ENCODE results near the gene ASZ1. TPM values are rescaled to one million over a fixed set of nuclear protein-coding genes. Genes with fewer than 3 reads are reported as not detected.

ASZ1 gene
- total RNA-seq, 2 donors from 2014 or later = not detected

DNA sequence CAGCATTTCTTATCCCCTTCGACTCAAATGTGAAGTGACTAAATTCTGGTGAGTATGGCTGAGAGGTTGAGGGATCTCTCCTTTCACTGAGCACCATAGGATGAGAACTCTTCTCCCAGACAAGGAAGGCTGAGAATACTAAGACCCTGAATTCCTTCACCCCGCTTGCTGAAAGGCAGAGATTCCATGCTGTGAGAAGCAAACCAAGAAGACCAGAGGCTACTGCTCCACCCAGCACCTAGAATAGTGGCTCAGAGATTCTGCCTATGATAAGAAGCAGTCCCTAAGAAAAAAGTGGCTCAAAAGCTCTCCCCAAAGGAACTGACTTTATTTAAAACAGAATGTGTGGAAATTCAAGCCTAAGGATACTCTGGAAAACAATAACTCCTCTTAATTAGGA lies 77.7 kb downstream of the ASZ1 start:
- H3K36me3 Mint-ChIP-seq (ENCODE audit: insufficient read depth in 2 of 2) = no peaks in the 10 kb centered on the region
- no peak for ATAC-seq (replicated peaks in 1 of 2)
- no peaks in the 10 kb centered on the region for H3K27me3 Mint-ChIP-seq (ENCODE audit: low read depth)
- no peak for DNase-seq
- no peak overlapping the region for H3K4me3 Mint-ChIP-seq
- H3K4me1 Mint-ChIP-seq (ENCODE audit: low read depth) = no peaks in the 10 kb centered on the region
- peaks cover 0 to 1% of the 10 kb centered on the region in 2 donors for H3K9me3 Mint-ChIP-seq
- H3K27ac Mint-ChIP-seq = no peak overlapping the region

DNA sequence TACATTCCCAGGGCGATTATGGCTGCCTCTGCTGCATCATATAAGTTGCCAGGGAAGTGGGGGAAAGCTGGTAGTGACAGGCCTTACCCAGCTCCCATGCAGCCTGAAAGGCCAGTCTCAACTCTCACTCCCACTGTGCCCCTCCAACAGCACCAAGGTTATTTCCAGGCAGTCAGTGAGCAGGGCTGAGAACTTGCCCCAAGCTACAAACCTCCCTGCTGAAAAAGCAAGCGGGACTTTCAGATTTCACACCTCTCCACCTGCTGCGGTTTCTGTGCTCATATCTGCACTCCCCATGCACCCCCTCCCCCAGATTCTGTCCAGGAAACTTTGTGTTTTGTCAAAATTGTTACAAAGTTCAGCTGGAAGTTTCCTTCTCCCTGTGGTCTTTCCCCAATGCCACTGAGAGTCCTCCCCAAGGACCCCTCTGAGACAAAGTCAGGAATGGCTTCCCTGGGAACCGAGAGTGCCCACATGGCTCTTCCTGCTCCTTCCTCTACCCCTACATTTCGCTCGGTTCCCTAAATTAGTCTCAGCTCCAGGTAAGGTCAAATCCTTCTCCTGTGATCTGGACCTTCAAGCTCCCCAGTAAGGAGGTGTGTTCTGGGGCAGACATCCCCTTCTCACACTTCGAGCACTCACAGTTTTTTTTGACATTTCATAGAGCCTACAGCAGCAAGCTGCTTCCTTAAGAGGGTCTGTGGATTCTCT lies 79.2 kb downstream of the ASZ1 start:
- DNase-seq = no peak
- Mint-ChIP-seq H3K4me1 (ENCODE audit: low read depth) (no peaks in the 10 kb centered on the region), H3K36me3 (ENCODE audit: insufficient read depth in 2 of 2) (no peaks in the 10 kb centered on the region), H3K9me3 (peaks cover 0 to 1% of the 10 kb centered on the region in 2 donors), H3K27me3 (ENCODE audit: low read depth) (no peaks in the 10 kb centered on the region), H3K4me3 (no peak overlapping the region), H3K27ac (no peak overlapping the region)
- no peak for ATAC-seq (replicated peaks in 1 of 2)

DNA sequence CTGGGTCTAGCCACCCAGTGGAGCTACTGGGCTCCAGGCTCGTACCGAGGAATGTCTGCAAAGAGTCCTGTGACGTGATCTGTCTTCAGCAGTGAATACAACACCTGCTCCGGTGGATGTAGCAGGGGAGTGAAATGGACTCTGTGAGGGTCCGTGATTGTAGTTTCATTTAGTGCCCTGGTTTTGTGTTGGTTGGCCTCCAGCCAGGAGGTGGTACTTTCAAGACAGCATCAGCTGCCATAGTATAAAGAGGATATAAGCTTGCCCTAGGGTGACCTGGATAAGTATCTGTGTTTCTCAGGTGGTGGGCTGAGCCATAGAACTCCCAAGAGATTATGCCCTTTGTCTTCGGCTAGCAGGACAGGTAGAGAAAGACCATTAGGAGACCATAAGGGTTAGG lies 79.8 kb downstream of the ASZ1 start:
- Mint-ChIP-seq H3K27ac (no peak overlapping the region), H3K27me3 (ENCODE audit: low read depth) (no peaks in the 10 kb centered on the region), H3K4me3 (no peak overlapping the region), H3K36me3 (ENCODE audit: insufficient read depth in 2 of 2) (no peaks in the 10 kb centered on the region), H3K4me1 (ENCODE audit: low read depth) (no peaks in the 10 kb centered on the region), H3K9me3 (no peaks in the 10 kb centered on the region)
- ATAC-seq (replicated peaks in 1 of 2) = no peak
- DNase-seq = no peak

- no peaks in the 10 kb centered on the region for H3K36me3 Mint-ChIP-seq (ENCODE audit: insufficient read depth in 2 of 2)
- H3K4me3 Mint-ChIP-seq = no peak overlapping the region
- ATAC-seq (replicated peaks in 1 of 2) (no peak), DNase-seq (no peak)
- H3K4me1 Mint-ChIP-seq (ENCODE audit: low read depth) = no peaks in the 10 kb centered on the region
- H3K9me3 Mint-ChIP-seq = no peaks in the 10 kb centered on the region
- no peak overlapping the region for H3K27ac Mint-ChIP-seq
- H3K27me3 Mint-ChIP-seq (ENCODE audit: low read depth) = no peaks in the 10 kb centered on the region
These were observed 81.1 kb downstream of the ASZ1 start for GRCh38 chr7:117346161-117346560.

DNA sequence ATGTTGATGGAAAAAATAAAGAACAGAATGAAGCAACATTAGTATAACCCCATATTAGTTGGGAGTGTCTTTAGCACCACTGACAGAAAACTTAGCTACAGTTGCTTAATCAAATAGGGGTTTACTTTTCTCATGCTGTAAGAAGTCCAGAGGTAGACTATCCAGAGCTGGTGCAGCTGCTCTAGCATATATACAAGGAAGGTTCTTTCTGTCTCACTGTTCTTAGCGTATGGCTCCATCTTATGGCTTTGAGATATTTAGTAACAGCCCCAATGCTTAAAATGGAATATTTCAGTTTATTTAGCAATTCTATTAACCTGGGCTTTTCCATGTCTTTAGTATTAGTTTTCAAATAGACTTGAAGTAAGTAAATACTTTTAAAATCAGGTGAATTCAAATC lies 89.3 kb downstream of the ASZ1 start:
- H3K9me3 Mint-ChIP-seq = no peaks in the 10 kb centered on the region
- H3K4me3 Mint-ChIP-seq = no peak overlapping the region
- no peak for ATAC-seq (replicated peaks in 1 of 2)
- no peaks in the 10 kb centered on the region for H3K36me3 Mint-ChIP-seq (ENCODE audit: insufficient read depth in 2 of 2)
- H3K27ac Mint-ChIP-seq = no peak overlapping the region
- H3K27me3 Mint-ChIP-seq (ENCODE audit: low read depth) = no peaks in the 10 kb centered on the region
- no peaks in the 10 kb centered on the region for H3K4me1 Mint-ChIP-seq (ENCODE audit: low read depth)
- DNase-seq = no peak

DNA sequence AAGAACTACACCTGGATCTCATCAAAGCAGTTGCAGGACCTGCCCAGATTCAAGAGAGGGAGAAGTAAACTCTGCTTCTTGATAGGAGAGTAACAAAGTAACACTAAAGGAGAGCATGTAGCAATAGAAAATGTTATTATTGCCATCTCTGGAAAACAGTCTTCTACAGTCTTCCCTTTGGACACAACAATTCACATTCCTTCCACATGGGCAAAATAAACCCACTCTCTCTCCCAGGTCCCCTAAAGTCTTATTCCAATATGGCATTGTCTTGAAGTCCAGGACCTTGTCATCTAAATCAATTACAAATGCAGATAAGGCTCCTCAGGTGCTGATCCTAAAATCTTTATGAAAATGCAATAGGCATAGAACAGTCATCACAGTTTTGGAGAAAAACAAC lies 94.1 kb downstream of the ASZ1 start:
- H3K36me3 Mint-ChIP-seq (ENCODE audit: insufficient read depth in 2 of 2) = no peaks in the 10 kb centered on the region

DNA sequence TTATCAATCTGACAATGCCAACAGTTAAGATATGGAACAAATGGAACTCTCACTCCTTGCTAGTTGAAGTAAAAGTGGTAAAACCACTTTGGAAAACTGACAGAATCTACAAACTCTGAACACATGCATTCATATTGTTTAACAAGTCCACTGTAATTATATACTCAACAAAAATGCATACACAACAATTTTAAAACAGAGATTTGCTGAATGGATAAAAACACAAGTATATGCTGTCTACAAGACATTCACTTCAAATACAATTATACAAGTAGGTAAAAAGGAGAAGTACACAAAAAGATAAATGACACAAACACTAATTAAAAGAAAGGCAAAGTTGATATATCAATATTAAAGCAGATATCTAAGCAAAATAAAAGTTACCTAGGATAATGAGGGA lies 95.3 kb downstream of the ASZ1 start:
- Mint-ChIP-seq H3K4me1 (ENCODE audit: low read depth) (no peaks in the 10 kb centered on the region), H3K9me3 (peaks cover under 1 to 2% of the 10 kb centered on the region in 2 donors), H3K27me3 (ENCODE audit: low read depth) (peaks cover 13% of the 10 kb centered on the region), H3K36me3 (ENCODE audit: insufficient read depth in 2 of 2) (peaks cover 0 to 4% of the 10 kb centered on the region in 2 donors), H3K4me3 (no peak overlapping the region), H3K27ac (peak overlapping the region; percentile 16)
- DNase-seq (no peak), ATAC-seq (replicated peaks in 1 of 2) (no peak)

More for the DNA sequence above, 94.1 kb downstream of the ASZ1 start:
- no peak for ATAC-seq (replicated peaks in 1 of 2)
- no peak overlapping the region for H3K27ac Mint-ChIP-seq
- no peaks in the 10 kb centered on the region for H3K4me1 Mint-ChIP-seq (ENCODE audit: low read depth)
- H3K4me3 Mint-ChIP-seq = no peak overlapping the region
- DNase-seq = no peak
- peaks cover 7% of the 10 kb centered on the region for H3K27me3 Mint-ChIP-seq (ENCODE audit: low read depth)
- peaks cover 0 to 2% of the 10 kb centered on the region in 2 donors for H3K9me3 Mint-ChIP-seq

GRCh38 chr7:117325836-117326235 lies 101.5 kb downstream of the ASZ1 start:
- H3K4me3 Mint-ChIP-seq = no peak overlapping the region
- H3K9me3 Mint-ChIP-seq = peaks cover 3% of the 10 kb centered on the region in 2 donors
- DNase-seq (no peak), ATAC-seq (replicated peaks in 1 of 2) (no peak)
- peaks cover 66% of the 10 kb centered on the region for H3K27me3 Mint-ChIP-seq (ENCODE audit: low read depth)
- peaks cover 6% of the 10 kb centered on the region for H3K4me1 Mint-ChIP-seq (ENCODE audit: low read depth)
- no peak overlapping the region for H3K27ac Mint-ChIP-seq
- peaks cover 0 to 6% of the 10 kb centered on the region in 2 donors for H3K36me3 Mint-ChIP-seq (ENCODE audit: insufficient read depth in 2 of 2)

GRCh38 chr7:117324960-117325359 lies 102.3 kb downstream of the ASZ1 start:
- H3K27ac Mint-ChIP-seq = no peak overlapping the region
- peaks cover 1 to 3% of the 10 kb centered on the region in 2 donors for H3K9me3 Mint-ChIP-seq
- DNase-seq = no peak
- peaks cover 6% of the 10 kb centered on the region for H3K4me1 Mint-ChIP-seq (ENCODE audit: low read depth)
- ATAC-seq (replicated peaks in 1 of 2) = no peak
- H3K4me3 Mint-ChIP-seq = no peak overlapping the region
- H3K36me3 Mint-ChIP-seq (ENCODE audit: insufficient read depth in 2 of 2) = peaks cover 0 to 6% of the 10 kb centered on the region in 2 donors
- peaks cover 70% of the 10 kb centered on the region for H3K27me3 Mint-ChIP-seq (ENCODE audit: low read depth)

DNA sequence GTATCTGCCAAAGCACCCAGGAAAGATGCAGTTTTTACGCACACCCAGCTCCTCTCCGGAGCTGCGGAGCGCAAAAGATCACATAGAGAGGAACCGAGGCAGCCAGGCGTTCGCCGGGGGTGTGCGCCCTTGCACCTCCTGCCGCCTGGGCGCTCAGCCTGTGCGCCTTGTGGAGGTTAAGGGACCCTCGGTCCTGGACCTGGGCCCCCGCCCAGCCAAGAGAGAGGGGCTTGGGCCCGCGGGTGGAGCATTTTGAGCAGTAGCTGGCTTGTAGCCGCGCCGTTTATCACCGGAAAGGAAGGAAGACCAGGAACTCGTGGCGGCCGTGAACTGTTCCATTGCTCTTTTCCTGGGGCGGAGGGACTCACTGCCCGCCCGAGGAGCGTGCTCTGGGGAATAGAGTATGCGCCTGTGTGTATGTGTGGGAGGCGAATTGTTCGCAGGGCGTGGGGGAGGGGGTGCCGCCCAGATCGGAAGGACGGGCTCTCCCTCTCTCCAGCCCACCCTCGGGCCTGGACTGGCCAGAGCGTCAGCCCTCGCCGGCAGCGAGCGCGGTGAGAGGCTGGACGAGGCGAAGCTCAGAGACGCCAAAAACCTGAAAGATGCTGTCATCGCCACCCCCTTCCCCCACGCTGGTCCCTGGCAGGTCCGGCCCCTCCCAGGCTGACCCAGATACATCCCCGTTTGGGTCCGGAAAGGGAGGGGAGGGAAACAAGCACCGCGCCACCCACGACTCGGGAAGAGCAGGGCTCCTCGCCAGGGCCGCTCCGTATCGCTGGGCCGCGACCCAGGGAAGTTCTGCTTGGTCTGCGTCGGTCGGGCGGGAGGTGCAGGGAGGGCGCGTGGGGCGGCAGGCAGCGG lies 103.2 kb downstream of the ASZ1 start:
- peaks cover 6% of the 10 kb centered on the region for H3K4me1 Mint-ChIP-seq (ENCODE audit: low read depth)
- peak overlapping the region; percentile 55 to 62 for H3K4me3 Mint-ChIP-seq
- peaks cover 0 to 6% of the 10 kb centered on the region in 2 donors for H3K36me3 Mint-ChIP-seq (ENCODE audit: insufficient read depth in 2 of 2)
- H3K9me3 Mint-ChIP-seq = peaks cover 1 to 3% of the 10 kb centered on the region in 2 donors
- ATAC-seq (replicated peaks in 1 of 2) (no peak), DNase-seq (no peak)
- no peak overlapping the region for H3K27ac Mint-ChIP-seq
- H3K27me3 Mint-ChIP-seq (ENCODE audit: low read depth) = peaks cover 73% of the 10 kb centered on the region

DNA sequence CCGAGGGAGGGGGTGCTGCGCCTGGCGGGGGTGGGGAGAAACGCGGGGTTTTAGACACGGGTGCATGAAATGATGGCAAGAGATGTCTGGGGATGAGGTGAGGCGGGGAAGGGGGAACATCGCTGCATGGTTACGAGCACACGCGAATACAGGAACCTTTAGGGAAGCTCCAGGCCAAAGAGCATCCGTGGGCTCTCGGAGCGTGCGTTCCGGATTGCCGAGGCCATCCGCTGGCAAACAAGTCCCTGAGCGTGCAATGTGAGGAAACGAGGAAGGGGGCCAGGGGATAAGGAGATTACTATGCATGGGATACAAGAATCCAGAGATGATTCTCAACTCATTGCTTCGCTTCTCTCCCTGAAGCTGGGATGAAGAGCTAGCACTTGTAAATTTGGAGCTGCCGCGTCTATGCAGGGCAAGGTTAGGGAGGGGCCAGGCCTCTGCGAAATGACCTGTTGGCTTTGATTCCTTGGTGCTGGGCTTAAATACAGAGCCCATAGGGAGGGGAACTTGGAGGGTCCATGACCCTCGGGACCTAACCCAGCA lies 103.9 kb downstream of the ASZ1 start:
- peaks cover 0 to 6% of the 10 kb centered on the region in 2 donors for H3K36me3 Mint-ChIP-seq (ENCODE audit: insufficient read depth in 2 of 2)
- peaks cover 1 to 3% of the 10 kb centered on the region in 2 donors for H3K9me3 Mint-ChIP-seq
- H3K27ac Mint-ChIP-seq = no peak overlapping the region
- peak overlapping the region; percentile 55 to 62 for H3K4me3 Mint-ChIP-seq
- H3K27me3 Mint-ChIP-seq (ENCODE audit: low read depth) = peaks cover 73% of the 10 kb centered on the region
- peaks cover 6% of the 10 kb centered on the region for H3K4me1 Mint-ChIP-seq (ENCODE audit: low read depth)
- ATAC-seq (replicated peaks in 1 of 2) (no peak), DNase-seq (no peak)

DNA sequence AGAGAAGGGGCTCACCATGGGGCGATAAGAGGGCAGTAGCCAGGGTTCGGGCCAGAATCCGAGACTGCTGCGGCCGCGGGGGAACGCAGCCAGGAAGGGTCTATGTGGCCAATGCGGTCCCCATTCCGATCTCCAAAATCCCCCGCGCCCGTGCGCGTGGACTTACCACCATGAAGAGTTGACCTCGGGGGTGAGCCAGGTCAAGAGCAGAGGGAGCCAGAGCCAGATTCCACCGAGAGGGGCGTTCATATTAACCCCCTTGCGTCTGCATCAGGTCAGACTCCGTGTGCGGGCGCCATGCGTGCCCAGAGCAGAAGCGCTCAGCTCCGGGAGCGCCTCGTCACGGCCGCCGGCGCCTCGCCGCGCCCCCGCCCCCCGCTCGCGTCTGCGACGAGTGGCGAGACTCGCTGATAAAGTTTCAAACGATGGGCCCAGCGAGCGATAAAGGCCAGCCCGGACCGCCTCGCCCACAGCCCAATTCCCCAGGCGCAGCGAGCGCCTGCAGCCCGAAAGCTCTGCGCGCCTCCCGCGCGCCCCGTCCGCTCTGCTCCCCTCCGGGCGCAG lies 104.5 kb downstream of the ASZ1 start, which contains the start of gene WNT2:
Gene WNT2, minus strand, starts transcription at position 318 of the 564 bp plus-strand sequence. Its CDS starts 69 bp downstream, at position 249.
- Mint-ChIP-seq H3K36me3 (ENCODE audit: insufficient read depth in 2 of 2) (peaks cover 0 to 6% of the 10 kb centered on the region in 2 donors), H3K4me1 (ENCODE audit: low read depth) (peaks cover 6% of the 10 kb centered on the region), H3K4me3 (peak within 1 kb of the TSS; percentile 55 to 62), H3K27ac (no peak within 1 kb of the TSS), H3K27me3 (ENCODE audit: low read depth) (peaks cover 78% of the 10 kb centered on the region), H3K9me3 (peaks cover 1 to 3% of the 10 kb centered on the region in 2 donors)
- no peak for ATAC-seq (replicated peaks in 1 of 2)
- DNase-seq = no peak

- DNase-seq = no peak
- peaks cover 6% of the 10 kb centered on the region for H3K4me1 Mint-ChIP-seq (ENCODE audit: low read depth)
- H3K27me3 Mint-ChIP-seq (ENCODE audit: low read depth) = peaks cover 60% of the 10 kb centered on the region
- H3K4me3 Mint-ChIP-seq = no peak overlapping the region
- no peaks in the 10 kb centered on the region for H3K9me3 Mint-ChIP-seq
- no peak for ATAC-seq (replicated peaks in 1 of 2)
- H3K27ac Mint-ChIP-seq = no peak overlapping the region
- no peaks in the 10 kb centered on the region for H3K36me3 Mint-ChIP-seq (ENCODE audit: insufficient read depth in 2 of 2)
These were observed 106.8 kb downstream of the ASZ1 start for GRCh38 chr7:117320523-117320922.

Data from activated T-cell treated with anti-CD3 and anti-CD28 coated beads, Interleukin-2, amount 50 U/mL, for 72 hours (primary cell).